Ectodermal cell (in vitro differentiated cells): ENCODE results near the gene LRRFIP1.

Experiments used
- H3K27ac ChIP-seq: 2 replicates; pipeline ENCODE4 v1.7.0; 2013; ENCODE audit warnings: mild to moderate bottlenecking, low read depth, low read length; ENCODE audit not compliant: insufficient read depth, poor library complexity, severe bottlenecking
- H3K27me3 ChIP-seq: 2 replicates; pipeline ENCODE4 v1.7.0; 2013; ENCODE audit warnings: mild to moderate bottlenecking, low read length; ENCODE audit not compliant: insufficient read depth, control insufficient read depth, poor library complexity, severe bottlenecking
- H3K36me3 ChIP-seq: one replicate; pipeline ENCODE4 v1.7.0; 2013; ENCODE audit warnings: low read length; ENCODE audit not compliant: control insufficient read depth, insufficient read depth
- H3K4me1 ChIP-seq: one replicate; pipeline ENCODE4 v1.7.0; 2013; ENCODE audit warnings: low read length; ENCODE audit not compliant: control insufficient read depth, insufficient read depth
- H3K4me3 ChIP-seq: 2 replicates; pipeline ENCODE4 v1.7.0; 2013; ENCODE audit warnings: low read depth, low read length, control low read depth; ENCODE audit not compliant: insufficient read depth
- H3K9me3 ChIP-seq: 2 replicates; pipeline ENCODE4 v1.7.0; 2013; ENCODE audit warnings: mild to moderate bottlenecking, low read length, moderate library complexity; ENCODE audit not compliant: control insufficient read depth
- WGBS, 2 experiments: methylation state at CpG; one replicate each; pipeline ENCODE4 v1.1.7; 2013; ENCODE audit warnings: missing lambda C conversion rate in 2 of 2; 5-methylcytosine and 5-hydroxymethylcytosine counted together

Gene LRRFIP1

GRCh38 chr2:237725661-237726060, 98.3 kb downstream of the LRRFIP1 start:
- H3K27ac ChIP-seq, result no peak overlapping the region
- peaks cover 6% of the 10 kb centered on the region for H3K4me1 ChIP-seq

DNA sequence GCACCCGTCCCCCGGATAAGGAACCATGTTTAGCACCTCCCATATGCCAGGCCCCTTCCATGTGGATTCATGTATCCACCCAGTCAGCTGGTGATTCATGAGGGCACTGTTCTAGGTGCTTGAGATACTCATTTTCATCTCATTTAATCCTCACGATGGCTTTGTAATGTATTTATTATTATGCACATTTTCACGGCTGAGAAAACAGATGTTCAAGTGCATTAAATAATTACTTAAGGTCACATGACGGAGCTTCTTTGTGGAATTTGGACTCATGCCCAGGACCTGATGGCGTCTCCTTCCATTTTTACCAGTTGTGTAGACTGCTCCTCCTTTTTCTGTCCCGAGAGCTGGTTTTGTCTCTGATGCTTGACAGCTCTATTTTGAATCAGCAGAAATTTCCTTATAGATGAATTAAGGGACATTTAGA, 99.0 kb downstream of the LRRFIP1 start:
- peaks cover 6% of the 10 kb centered on the region for H3K4me1 ChIP-seq
- H3K9me3 ChIP-seq, result no peaks in the 10 kb centered on the region
- no peak overlapping the region for H3K4me3 ChIP-seq
- H3K27me3 ChIP-seq, result no peaks in the 10 kb centered on the region
- WGBS, 2 experiments, result 95 to 97% methylated on average over 7 of the region's 7 CpGs
- H3K27ac ChIP-seq, result no peak overlapping the region
- no peaks in the 10 kb centered on the region for H3K36me3 ChIP-seq

More at GRCh38 chr2:237725661-237726060, 98.3 kb downstream of the LRRFIP1 start:
- Histone ChIP-seq H3K4me3 (no peak overlapping the region), H3K27me3 (no peaks in the 10 kb centered on the region), H3K36me3 (no peaks in the 10 kb centered on the region), H3K9me3 (no peaks in the 10 kb centered on the region)
- WGBS, 2 experiments, result 90 to 95% methylated on average over 4 of the region's 4 CpGs

DNA sequence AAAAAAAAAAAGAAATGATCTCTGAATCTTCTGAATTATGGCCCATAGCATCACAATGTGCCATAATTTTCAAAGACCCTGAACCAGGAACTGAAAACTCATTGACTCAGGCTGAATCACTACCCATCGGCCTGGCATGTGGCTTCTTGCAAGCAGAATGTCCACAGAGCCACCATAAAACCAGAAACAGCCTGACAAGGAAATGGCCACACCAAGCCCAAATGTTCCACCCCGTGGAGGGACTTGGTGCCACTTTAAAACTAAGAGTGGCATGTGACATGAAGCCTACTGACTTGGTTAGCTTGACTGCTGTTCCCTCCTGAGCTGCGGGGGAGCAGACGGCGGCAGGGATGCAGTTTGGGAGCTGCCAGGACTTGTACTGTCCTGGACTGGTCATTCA, 100.0 kb downstream of the LRRFIP1 start:
- WGBS, 2 experiments, result 89 to 90% methylated on average over 5 of the region's 5 CpGs
- Histone ChIP-seq H3K27me3 (no peaks in the 10 kb centered on the region), H3K36me3 (no peaks in the 10 kb centered on the region), H3K4me1 (peaks cover 8% of the 10 kb centered on the region), H3K4me3 (no peak overlapping the region), H3K9me3 (no peaks in the 10 kb centered on the region), H3K27ac (no peak overlapping the region)

GRCh38 chr2:237729681-237730475, 102.5 kb downstream of the LRRFIP1 start:
- 88 to 90% methylated on average over 11 to 12 of the region's 12 CpGs for WGBS, 2 experiments
- Histone ChIP-seq H3K9me3 (no peaks in the 10 kb centered on the region), H3K4me3 (no peak overlapping the region), H3K36me3 (no peaks in the 10 kb centered on the region), H3K27me3 (no peaks in the 10 kb centered on the region), H3K27ac (no peak overlapping the region), H3K4me1 (peaks cover 23% of the 10 kb centered on the region)

- Histone ChIP-seq H3K4me3 (no peak overlapping the region), H3K4me1 (peaks cover 23% of the 10 kb centered on the region), H3K27me3 (no peaks in the 10 kb centered on the region), H3K27ac (no peak overlapping the region), H3K9me3 (no peaks in the 10 kb centered on the region), H3K36me3 (no peaks in the 10 kb centered on the region)
- WGBS, 2 experiments, result 44 to 66% methylated on average over 4 to 6 of the region's 6 CpGs
Observed at GRCh38 chr2:237731663-237732062, 104.3 kb downstream of the LRRFIP1 start.

DNA sequence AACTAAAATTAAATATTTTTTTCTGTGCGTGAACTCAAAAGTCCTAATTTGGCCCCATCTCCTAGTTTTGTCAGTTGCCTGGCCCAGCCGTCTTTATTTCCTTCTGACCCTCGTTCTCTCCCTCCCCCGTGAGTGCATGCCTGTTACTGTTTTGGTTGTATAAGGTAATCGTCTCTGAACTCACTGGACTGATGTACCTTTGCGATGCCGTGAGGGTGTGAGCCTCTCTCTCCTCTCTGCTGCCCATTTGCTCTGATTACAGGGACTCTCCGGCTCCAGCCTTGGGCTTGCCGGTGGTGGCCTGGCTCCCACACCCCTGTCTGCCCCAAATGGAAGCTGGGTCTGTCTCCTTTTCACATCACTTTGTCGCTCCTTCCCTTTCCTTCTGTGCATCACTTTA, 104.7 kb downstream of the LRRFIP1 start:
- Histone ChIP-seq H3K4me1 (peaks cover 23% of the 10 kb centered on the region), H3K9me3 (no peaks in the 10 kb centered on the region), H3K4me3 (no peak overlapping the region), H3K27me3 (no peaks in the 10 kb centered on the region), H3K27ac (no peak overlapping the region), H3K36me3 (no peaks in the 10 kb centered on the region)
- WGBS, 2 experiments, result 81 to 83% methylated on average over 10 of the region's 10 CpGs

- no peak overlapping the region for H3K4me3 ChIP-seq
- no peaks in the 10 kb centered on the region for H3K9me3 ChIP-seq
- peaks cover 23% of the 10 kb centered on the region for H3K4me1 ChIP-seq
- 58 to 65% methylated on average over 13 of the region's 13 CpGs for WGBS, 2 experiments
- H3K27ac ChIP-seq, result no peak overlapping the region
- no peaks in the 10 kb centered on the region for H3K36me3 ChIP-seq
- no peaks in the 10 kb centered on the region for H3K27me3 ChIP-seq
Observed at GRCh38 chr2:237732790-237733381, 105.5 kb downstream of the LRRFIP1 start.

DNA sequence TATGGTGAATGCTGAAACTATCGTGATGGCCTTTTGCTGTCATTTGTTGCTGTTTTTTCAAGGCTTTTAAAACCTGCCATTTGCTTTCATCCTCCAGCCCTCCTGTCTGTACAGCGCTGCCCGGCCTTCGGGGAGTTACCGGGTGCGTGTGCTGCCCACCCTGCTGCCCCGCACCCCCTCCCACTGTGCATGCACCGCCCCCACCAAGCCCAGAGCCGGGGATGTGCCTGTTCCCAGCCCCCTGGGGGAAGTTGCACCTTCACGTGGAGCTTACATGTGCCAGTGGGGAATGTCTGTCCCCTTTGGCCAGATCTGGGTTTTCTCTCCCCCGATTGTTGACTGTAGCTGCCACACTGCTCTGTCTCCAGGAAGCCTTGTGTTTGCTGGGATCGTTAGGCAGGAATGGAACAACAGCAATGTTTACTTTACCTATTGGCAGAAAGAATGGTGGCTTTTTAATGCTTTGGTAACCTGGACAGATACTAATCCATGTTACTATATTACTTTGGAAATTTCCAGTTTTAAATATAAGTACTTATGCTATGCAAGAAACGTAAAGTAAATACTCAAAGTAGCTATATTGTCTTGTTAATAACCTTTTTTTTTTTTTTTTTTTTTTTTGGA, 106.4 kb downstream of the LRRFIP1 start:
- H3K36me3 ChIP-seq, result no peaks in the 10 kb centered on the region
- H3K27ac ChIP-seq, result no peak overlapping the region

DNA sequence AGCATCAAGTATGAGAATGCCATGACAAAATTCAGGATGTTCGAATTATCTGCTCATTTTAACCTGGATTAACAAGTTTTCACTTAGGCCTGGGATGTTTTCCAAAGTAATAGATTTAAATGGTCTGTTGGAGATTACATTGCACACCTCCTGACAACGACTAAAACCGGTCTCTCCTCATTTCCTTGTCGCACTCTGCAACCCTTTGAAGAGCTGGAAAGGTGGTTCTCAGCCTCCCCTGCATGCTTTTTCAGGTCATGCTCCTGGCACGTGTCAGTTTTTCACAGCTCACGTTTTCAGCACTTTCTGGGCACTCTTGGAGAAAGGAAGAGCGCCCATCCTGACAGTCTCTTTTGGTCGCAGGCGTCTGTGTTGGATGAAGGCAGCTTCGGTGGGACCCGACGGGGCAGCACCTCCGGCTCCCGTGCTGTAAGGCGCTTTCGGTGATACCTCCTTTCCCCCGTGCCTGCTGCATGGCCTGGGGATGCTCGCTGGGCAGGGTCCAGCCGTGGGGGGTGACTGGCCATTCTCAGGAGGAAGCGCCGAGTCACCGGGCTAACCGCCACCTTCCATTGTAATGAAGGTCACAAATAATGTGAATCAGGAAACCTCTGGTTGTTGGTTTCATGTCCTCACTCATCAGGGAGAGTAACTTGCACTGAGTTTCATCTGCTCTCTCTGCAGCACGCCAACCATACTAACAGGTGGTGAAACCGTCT, 107.7 kb downstream of the LRRFIP1 start:
- Histone ChIP-seq H3K27me3 (no peaks in the 10 kb centered on the region), H3K9me3 (no peaks in the 10 kb centered on the region), H3K4me3 (no peak overlapping the region), H3K36me3 (no peaks in the 10 kb centered on the region), H3K27ac (no peak overlapping the region), H3K4me1 (peaks cover 28% of the 10 kb centered on the region)
- WGBS, 2 experiments, result 84% methylated on average over 25 of the region's 25 CpGs

More for the DNA sequence above, 106.4 kb downstream of the LRRFIP1 start:
- Histone ChIP-seq H3K27me3 (no peaks in the 10 kb centered on the region), H3K9me3 (no peaks in the 10 kb centered on the region), H3K4me3 (no peak overlapping the region), H3K4me1 (peaks cover 28% of the 10 kb centered on the region)
- WGBS, 2 experiments, result 40 to 51% methylated on average over 12 of the region's 13 CpGs

DNA sequence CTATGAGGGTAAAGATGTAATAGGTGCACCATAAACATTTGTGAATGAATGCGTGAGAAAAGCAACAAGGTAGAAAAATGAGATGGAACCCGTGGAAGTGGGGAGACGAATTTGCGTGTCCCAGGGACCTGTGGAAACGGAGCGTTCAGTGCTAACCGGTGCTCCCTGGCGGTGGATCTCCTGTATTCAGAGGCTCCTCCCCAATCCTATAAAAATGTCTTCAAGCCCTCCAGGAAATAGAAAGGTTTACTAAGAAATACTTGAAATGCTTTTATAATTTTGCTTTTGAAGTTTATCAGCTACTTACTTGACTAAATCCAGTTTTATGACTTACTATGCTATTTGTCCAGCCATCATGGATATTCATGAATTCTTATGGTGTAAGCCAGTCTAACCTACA, 108.4 kb downstream of the LRRFIP1 start:
- WGBS, 2 experiments, result 92 to 94% methylated on average over 8 of the region's 8 CpGs
- no peaks in the 10 kb centered on the region for H3K27me3 ChIP-seq
- H3K9me3 ChIP-seq, result no peaks in the 10 kb centered on the region
- H3K36me3 ChIP-seq, result no peaks in the 10 kb centered on the region
- no peak overlapping the region for H3K4me3 ChIP-seq
- H3K4me1 ChIP-seq, result peaks cover 28% of the 10 kb centered on the region
- H3K27ac ChIP-seq, result no peak overlapping the region
